D721Med (cell line): Measurements from ENCODE around the gene GTF3C1.
A peak's percentile ranks its signal among the peaks of the same experiment; 100 is the strongest.

Source experiments
- DNase-seq: peaks from one replicate; pipeline ENCODE4 v3.0.0; 2011; ENCODE audit warnings: low spot score; ENCODE audit not compliant: insufficient read length
- FAIRE-seq: peaks from 2 replicates; lab custom pipeline; 2011; peaks lifted over from hg19 to GRCh38; lab: Jason Lieb, UNC
- TF ChIP-seq, protein P1 (sequence below): IDR thresholded peaks from 2 replicates; pipeline ENCODE4 v1.5.1; 2012; ENCODE audit warnings: mild to moderate bottlenecking, control low read depth; ENCODE audit not compliant: insufficient read depth; ENCODE audit errors: missing control alignments

Gene GTF3C1

GRCh38 chr16:27522173-27522707 is 27.5 kb downstream of the GTF3C1 start:
- no peak for FAIRE-seq
- TF ChIP-seq, protein P1, sequence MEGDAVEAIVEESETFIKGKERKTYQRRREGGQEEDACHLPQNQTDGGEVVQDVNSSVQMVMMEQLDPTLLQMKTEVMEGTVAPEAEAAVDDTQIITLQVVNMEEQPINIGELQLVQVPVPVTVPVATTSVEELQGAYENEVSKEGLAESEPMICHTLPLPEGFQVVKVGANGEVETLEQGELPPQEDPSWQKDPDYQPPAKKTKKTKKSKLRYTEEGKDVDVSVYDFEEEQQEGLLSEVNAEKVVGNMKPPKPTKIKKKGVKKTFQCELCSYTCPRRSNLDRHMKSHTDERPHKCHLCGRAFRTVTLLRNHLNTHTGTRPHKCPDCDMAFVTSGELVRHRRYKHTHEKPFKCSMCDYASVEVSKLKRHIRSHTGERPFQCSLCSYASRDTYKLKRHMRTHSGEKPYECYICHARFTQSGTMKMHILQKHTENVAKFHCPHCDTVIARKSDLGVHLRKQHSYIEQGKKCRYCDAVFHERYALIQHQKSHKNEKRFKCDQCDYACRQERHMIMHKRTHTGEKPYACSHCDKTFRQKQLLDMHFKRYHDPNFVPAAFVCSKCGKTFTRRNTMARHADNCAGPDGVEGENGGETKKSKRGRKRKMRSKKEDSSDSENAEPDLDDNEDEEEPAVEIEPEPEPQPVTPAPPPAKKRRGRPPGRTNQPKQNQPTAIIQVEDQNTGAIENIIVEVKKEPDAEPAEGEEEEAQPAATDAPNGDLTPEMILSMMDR: no peak
- no peak for DNase-seq

- FAIRE-seq (no peak), DNase-seq (no peak)
- TF ChIP-seq, protein P1: no peak
Measured at GRCh38 chr16:27520982-27521673, 28.6 kb downstream of the GTF3C1 start.

GRCh38 chr16:27518226-27518625 is 31.5 kb downstream of the GTF3C1 start:
- DNase-seq (no peak), FAIRE-seq (no peak)
- TF ChIP-seq, protein P1: no peak

- DNase-seq (no peak), FAIRE-seq (no peak)
- TF ChIP-seq, protein P1: no peak
Measured at GRCh38 chr16:27517664-27518063, 32.0 kb downstream of the GTF3C1 start.

DNA sequence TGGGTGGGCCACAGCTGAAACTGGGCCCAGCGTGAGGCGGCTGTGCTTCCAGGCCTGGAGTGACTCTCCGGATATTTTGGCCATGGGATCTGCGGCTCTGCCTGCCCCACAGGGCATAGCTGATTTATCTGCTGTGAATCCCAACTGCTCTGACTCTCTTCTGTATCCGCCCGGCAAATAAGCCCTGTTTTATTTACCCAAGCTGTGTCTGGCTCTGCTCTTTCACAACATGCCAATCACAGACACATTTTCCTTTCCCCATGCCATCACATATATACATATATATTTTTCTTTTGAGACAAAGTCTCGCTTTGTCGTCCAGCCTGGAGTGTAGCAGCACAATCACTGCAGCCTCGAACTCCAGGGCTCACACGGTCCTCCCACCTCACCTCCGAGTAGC is 33.3 kb downstream of the GTF3C1 start:
- TF ChIP-seq, protein P1: no peak
- DNase-seq (no peak), FAIRE-seq (no peak)

GRCh38 chr16:27515874-27516353 is 33.8 kb downstream of the GTF3C1 start:
- no peak for FAIRE-seq
- DNase-seq: peak; percentile 55
- TF ChIP-seq, protein P1: peak; percentile 38

DNA sequence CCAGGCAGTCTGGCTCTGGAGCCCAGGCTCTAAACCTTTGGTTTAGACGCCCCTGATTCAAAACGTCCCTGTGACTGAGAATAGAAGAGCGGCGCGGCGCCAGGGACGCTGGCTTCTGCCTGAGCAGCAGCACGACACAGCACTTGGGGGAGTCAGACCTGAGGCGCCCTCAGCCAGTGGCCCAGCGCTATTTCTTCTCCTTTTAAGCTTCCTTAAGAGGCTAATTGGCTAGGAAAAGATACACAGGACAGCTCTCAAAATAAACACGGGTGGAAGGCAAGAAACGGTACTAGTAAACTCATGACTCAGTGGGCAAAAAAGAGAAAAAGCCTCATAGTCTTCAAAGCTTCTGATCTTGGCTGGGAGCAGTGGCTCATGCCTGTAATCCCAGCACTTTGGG is 34.9 kb downstream of the GTF3C1 start:
- DNase-seq (no peak), FAIRE-seq (no peak)
- TF ChIP-seq, protein P1: no peak
